H1 (cell line): Measurements from ENCODE around the gene PDXDC1.
"Not testable (repeated sequence)": the region's sequence is repeated elsewhere in the genome, so short reads cannot be mapped to it uniquely, and the experiment has no call there.

Experiments used
- BACH1 ChIP-seq: IDR thresholded peaks from 2 replicates; pipeline ENCODE4 v1.6.1; 2012; ENCODE audit warnings: low read length, improper control_type of control experiment
- EP300 ChIP-seq, 2 experiments: IDR thresholded peaks; 1 replicate in 1 of 2; 2 replicates in 1 of 2; pipeline ENCODE4 v1.6.1; 2011 to 2012; ENCODE audit warnings: low read depth in 2 of 2, low read length in 2 of 2, mild to moderate bottlenecking in 2 of 2, borderline replicate concordance in 1 of 2, inconsistent platforms in 1 of 2, moderate library complexity in 1 of 2
- EZH2 ChIP-seq: fragments of 200-600 bp; sonication (generic); IDR thresholded peaks from 2 replicates; pipeline ENCODE4 v1.7.1; 2012; ENCODE audit warnings: low read depth, mild to moderate bottlenecking, moderate library complexity, low read length, inconsistent platforms; ENCODE audit not compliant: severe bottlenecking
- JUN ChIP-seq: IDR thresholded peaks from 2 replicates; pipeline ENCODE4 v1.6.1; 2011; ENCODE audit warnings: low read depth, mild to moderate bottlenecking, improper control_type of control experiment, low read length
- POLR2A ChIP-seq, 2 experiments: IDR thresholded peaks; 1 replicate in 1 of 2; 2 replicates in 1 of 2; pipeline ENCODE4 v1.6.1; 2011; ENCODE audit warnings: low read depth in 2 of 2, low read length in 2 of 2, mild to moderate bottlenecking in 2 of 2; ENCODE audit errors: control extremely low read depth in 1 of 2
- POLR2AphosphoS5 ChIP-seq: IDR thresholded peaks from 2 replicates; pipeline ENCODE4 v1.6.1; 2011; ENCODE audit warnings: low read depth, low read length
- RAD21 ChIP-seq, 2 experiments: IDR thresholded peaks in 1 of 2; conservative IDR thresholded peaks in 1 of 2; 2 replicates each; pipeline ENCODE4 v1.6.1; 2011; ENCODE audit warnings: low read depth in 2 of 2, low read length in 2 of 2, improper control_type of control experiment in 1 of 2, inconsistent platforms in 1 of 2, mild to moderate bottlenecking in 1 of 2, moderate library complexity in 1 of 2
- RFX5 ChIP-seq: IDR thresholded peaks from 2 replicates; pipeline ENCODE4 v1.6.1; 2011; ENCODE audit warnings: low read depth, low read length, improper control_type of control experiment, borderline replicate concordance
- SP1 ChIP-seq: IDR thresholded peaks from 2 replicates; pipeline ENCODE4 v1.6.1; 2011; ENCODE audit warnings: low read depth, low read length
- SP4 ChIP-seq: IDR thresholded peaks from 2 replicates; pipeline ENCODE4 v1.6.1; 2012; ENCODE audit warnings: low read length, inconsistent platforms
- SRF ChIP-seq: IDR thresholded peaks from 2 replicates; pipeline ENCODE4 v1.6.1; 2011; ENCODE audit warnings: mild to moderate bottlenecking, low read depth, low read length, moderate library complexity
- TF ChIP-seq, protein P1 (sequence below), 3 experiments: IDR thresholded peaks; 1 replicate in 2 of 3; 2 replicates in 1 of 3; pipeline versions ENCODE4 v1.5.1 to v1.6.1; 2011; ENCODE audit warnings: low read length in 3 of 3, mild to moderate bottlenecking in 3 of 3, inconsistent platforms in 2 of 3, low read depth in 1 of 3, moderate library complexity in 1 of 3; ENCODE audit not compliant: insufficient read depth in 1 of 3; ENCODE audit errors: control extremely low read depth in 1 of 3
- TF ChIP-seq, protein P2 (sequence below): IDR thresholded peaks from 2 replicates; pipeline ENCODE4 v1.6.1; 2012; ENCODE audit warnings: low read length, inconsistent platforms

DNA sequence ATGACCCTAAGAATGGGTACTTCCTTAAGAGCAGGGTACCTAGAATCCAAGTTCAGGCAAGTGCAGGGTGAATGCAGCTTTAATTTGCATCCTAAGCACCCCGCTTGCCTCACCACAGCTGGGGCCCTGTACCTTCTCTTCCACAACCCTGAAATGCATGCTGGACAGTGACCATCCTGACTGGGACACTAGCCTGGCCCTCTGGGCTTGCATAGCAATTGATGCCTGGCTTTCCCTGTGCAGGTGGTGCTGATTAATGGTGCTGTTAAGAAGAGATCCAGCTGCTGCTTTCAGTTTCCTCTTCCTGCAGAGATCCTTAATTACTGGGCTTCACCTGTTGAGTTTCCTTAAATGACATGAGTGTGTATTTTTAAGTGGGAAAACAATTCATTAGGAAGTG lies 209.2 kb downstream of the PDXDC1 start:
- TF ChIP-seq, protein P1, sequence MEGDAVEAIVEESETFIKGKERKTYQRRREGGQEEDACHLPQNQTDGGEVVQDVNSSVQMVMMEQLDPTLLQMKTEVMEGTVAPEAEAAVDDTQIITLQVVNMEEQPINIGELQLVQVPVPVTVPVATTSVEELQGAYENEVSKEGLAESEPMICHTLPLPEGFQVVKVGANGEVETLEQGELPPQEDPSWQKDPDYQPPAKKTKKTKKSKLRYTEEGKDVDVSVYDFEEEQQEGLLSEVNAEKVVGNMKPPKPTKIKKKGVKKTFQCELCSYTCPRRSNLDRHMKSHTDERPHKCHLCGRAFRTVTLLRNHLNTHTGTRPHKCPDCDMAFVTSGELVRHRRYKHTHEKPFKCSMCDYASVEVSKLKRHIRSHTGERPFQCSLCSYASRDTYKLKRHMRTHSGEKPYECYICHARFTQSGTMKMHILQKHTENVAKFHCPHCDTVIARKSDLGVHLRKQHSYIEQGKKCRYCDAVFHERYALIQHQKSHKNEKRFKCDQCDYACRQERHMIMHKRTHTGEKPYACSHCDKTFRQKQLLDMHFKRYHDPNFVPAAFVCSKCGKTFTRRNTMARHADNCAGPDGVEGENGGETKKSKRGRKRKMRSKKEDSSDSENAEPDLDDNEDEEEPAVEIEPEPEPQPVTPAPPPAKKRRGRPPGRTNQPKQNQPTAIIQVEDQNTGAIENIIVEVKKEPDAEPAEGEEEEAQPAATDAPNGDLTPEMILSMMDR (IDR thresholded peaks at IDR 0.05; ENCODE audit: control extremely low read depth in 1 of 3, insufficient read depth in 1 of 3, low read depth in 1 of 3, low read length in 3 of 3), result not testable (repeated sequence)
- TF ChIP-seq POLR2A (IDR thresholded peaks at IDR 0.05; ENCODE audit: control extremely low read depth in 1 of 2, low read depth in 2 of 2, low read length in 2 of 2); SRF; EP300 (IDR thresholded peaks at IDR 0.05; ENCODE audit: borderline replicate concordance in 1 of 2, low read depth in 2 of 2, low read length in 2 of 2); SP1; SP4; EZH2; POLR2AphosphoS5; JUN; RAD21 (IDR thresholded peaks at IDR 0.05 in 1 of 2, conservative IDR thresholded peaks at IDR 0.05 in 1 of 2; ENCODE audit: low read depth in 2 of 2, low read length in 2 of 2); BACH1; RFX5: not testable (repeated sequence)
- TF ChIP-seq, protein P2, sequence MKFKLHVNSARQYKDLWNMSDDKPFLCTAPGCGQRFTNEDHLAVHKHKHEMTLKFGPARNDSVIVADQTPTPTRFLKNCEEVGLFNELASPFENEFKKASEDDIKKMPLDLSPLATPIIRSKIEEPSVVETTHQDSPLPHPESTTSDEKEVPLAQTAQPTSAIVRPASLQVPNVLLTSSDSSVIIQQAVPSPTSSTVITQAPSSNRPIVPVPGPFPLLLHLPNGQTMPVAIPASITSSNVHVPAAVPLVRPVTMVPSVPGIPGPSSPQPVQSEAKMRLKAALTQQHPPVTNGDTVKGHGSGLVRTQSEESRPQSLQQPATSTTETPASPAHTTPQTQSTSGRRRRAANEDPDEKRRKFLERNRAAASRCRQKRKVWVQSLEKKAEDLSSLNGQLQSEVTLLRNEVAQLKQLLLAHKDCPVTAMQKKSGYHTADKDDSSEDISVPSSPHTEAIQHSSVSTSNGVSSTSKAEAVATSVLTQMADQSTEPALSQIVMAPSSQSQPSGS, result not testable (repeated sequence)
